HUES64 (cell line): ENCODE measurements around the gene TSPAN12.

ENCODE experiments used
- H3K27ac ChIP-seq: 2 replicates; pipeline ENCODE4 v1.7.0; 2013; ENCODE audit warnings: low read depth, low read length, inconsistent platforms
- H3K27me3 ChIP-seq: 2 replicates; pipeline ENCODE4 v1.6.1; 2013; ENCODE audit warnings: mild to moderate bottlenecking, low read length; ENCODE audit not compliant: insufficient read depth
- H3K36me3 ChIP-seq: 2 replicates; pipeline ENCODE4 v1.6.1; 2013; ENCODE audit warnings: mild to moderate bottlenecking, low read length; ENCODE audit not compliant: insufficient read depth
- H3K4me1 ChIP-seq: 2 replicates; pipeline ENCODE4 v1.6.1; 2013; ENCODE audit warnings: mild to moderate bottlenecking, low read length, moderate library complexity; ENCODE audit not compliant: insufficient read depth
- H3K4me3 ChIP-seq: 2 replicates; pipeline ENCODE4 v1.5.1; 2013; ENCODE audit warnings: mild to moderate bottlenecking, low read length, moderate library complexity
- H3K9ac ChIP-seq: 2 replicates; pipeline ENCODE4 v1.6.1; 2013; ENCODE audit warnings: mild to moderate bottlenecking, low read depth, low read length
- H3K9me3 ChIP-seq: 2 replicates; pipeline ENCODE4 v1.6.1; 2013; ENCODE audit warnings: low read depth, low read length; ENCODE audit not compliant: insufficient read depth
- WGBS: fragments of 150-250, 120-280 bp; methylation state at CpG from one replicate; pipeline ENCODE4 v1.1.7; 2013; ENCODE audit warnings: missing lambda C conversion rate; 5-methylcytosine and 5-hydroxymethylcytosine counted together

Gene TSPAN12

GRCh38 chr7:120841608-120842007, 16.3 kb downstream of the TSPAN12 start:
- Histone ChIP-seq H3K36me3 (peaks cover 4% of the 10 kb centered on the region; the same call in 1 of the 2 replicates), H3K9ac (no peak overlapping the region)
- 93% methylated on average over 2 of the region's 2 CpGs for WGBS

GRCh38 chr7:120838281-120838682, 19.7 kb downstream of the TSPAN12 start:
- Histone ChIP-seq H3K27me3 (no peaks in the 10 kb centered on the region), H3K4me1 (peaks cover 58% of the 10 kb centered on the region), H3K27ac (no peak overlapping the region), H3K9ac (no peak overlapping the region), H3K9me3 (no peaks in the 10 kb centered on the region), H3K4me3 (no peak overlapping the region), H3K36me3 (peaks cover 4% of the 10 kb centered on the region; the same call in 1 of the 2 replicates)
- 90% methylated on average over 2 of the region's 6 CpGs for WGBS

More at GRCh38 chr7:120841608-120842007, 16.3 kb downstream of the TSPAN12 start:
- Histone ChIP-seq H3K27ac (no peak overlapping the region), H3K4me1 (peaks cover 34% of the 10 kb centered on the region), H3K27me3 (no peaks in the 10 kb centered on the region), H3K9me3 (no peaks in the 10 kb centered on the region), H3K4me3 (no peak overlapping the region)

GRCh38 chr7:120837599-120837998, 20.3 kb downstream of the TSPAN12 start:
- H3K4me1 ChIP-seq = peaks cover 62% of the 10 kb centered on the region
- no peak overlapping the region for H3K9ac ChIP-seq
- H3K9me3 ChIP-seq = no peaks in the 10 kb centered on the region
- no peaks in the 10 kb centered on the region for H3K27me3 ChIP-seq
- no peak overlapping the region for H3K27ac ChIP-seq
- no peak overlapping the region for H3K4me3 ChIP-seq
- peaks cover 4% of the 10 kb centered on the region; the same call in 1 of the 2 replicates for H3K36me3 ChIP-seq
- 97% methylated on average over 4 of the region's 4 CpGs for WGBS

DNA sequence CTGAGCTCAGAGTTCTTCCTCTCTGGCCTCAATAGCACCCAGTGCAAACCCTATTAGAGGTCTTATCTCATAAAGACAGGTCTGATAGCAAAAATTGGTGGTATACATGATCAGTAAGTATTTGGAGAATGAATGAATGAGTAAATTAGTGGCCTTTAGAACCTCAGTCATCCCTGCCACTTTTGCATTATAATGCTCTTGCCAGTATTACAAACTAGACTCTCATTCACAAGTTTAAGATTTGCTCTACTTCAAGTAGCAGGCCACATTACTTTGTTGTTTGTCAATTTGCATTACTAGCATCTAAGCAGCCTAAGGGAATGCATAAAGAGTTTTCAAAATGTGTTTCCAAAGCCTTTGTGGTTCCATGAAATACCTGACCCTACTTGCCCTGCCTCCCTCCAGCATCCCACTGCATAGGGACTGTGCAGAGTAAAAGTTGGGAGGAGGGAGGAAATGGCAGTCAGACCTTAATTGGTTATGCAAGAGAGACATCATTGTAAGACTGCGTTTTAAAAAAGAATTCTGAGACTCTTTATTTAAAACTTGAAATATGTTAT, 21.3 kb downstream of the TSPAN12 start:
- Histone ChIP-seq H3K4me1 (peaks cover 61% of the 10 kb centered on the region), H3K36me3 (peaks cover 4% of the 10 kb centered on the region; the same call in 1 of the 2 replicates), H3K9ac (no peak overlapping the region), H3K9me3 (no peaks in the 10 kb centered on the region), H3K4me3 (no peak overlapping the region), H3K27ac (no peak overlapping the region), H3K27me3 (no peaks in the 10 kb centered on the region)
- no CpG with 5 or more reads among the region's 1 CpG for whole genome bisulfite sequencing

DNA sequence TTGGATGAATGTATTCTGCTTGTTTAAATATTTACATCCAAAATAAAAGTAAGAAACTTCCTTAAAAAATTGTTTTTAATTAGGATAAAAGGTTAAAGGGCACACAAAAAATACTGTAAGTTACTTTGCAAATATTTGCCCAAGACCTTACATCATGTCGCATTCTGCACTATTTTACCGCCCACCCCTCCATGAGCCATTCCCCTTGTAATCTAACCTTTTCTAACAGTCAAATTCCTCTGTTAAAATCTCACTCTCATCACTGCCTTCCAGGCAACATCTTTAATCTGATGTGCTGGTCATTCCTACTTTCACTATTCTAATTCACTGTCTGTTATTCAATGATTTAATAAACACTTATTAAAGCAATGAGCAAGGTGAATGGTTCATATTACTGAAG, 23.2 kb downstream of the TSPAN12 start:
- H3K4me3 ChIP-seq = no peak overlapping the region
- H3K9ac ChIP-seq = no peak overlapping the region
- H3K9me3 ChIP-seq = peaks cover 2% of the 10 kb centered on the region; the same call in 1 of the 2 replicates
- WGBS = 96% methylated on average over 2 of the region's 2 CpGs
- no peaks in the 10 kb centered on the region for H3K27me3 ChIP-seq
- peaks cover 13% of the 10 kb centered on the region; the same call in 1 of the 2 replicates for H3K36me3 ChIP-seq
- no peak overlapping the region for H3K27ac ChIP-seq
- peaks cover 60% of the 10 kb centered on the region for H3K4me1 ChIP-seq

GRCh38 chr7:120833546-120833945, 24.4 kb downstream of the TSPAN12 start:
- 45% methylated on average over 2 of the region's 2 CpGs for WGBS
- H3K27me3 ChIP-seq = no peaks in the 10 kb centered on the region
- peaks cover 2% of the 10 kb centered on the region; the same call in 1 of the 2 replicates for H3K9me3 ChIP-seq
- H3K4me3 ChIP-seq = no peak overlapping the region
- peaks cover 63% of the 10 kb centered on the region for H3K4me1 ChIP-seq
- peak overlapping the region; percentile 28; the same call in 1 of the 2 replicates for H3K27ac ChIP-seq
- H3K36me3 ChIP-seq = peaks cover 13% of the 10 kb centered on the region; the same call in 1 of the 2 replicates
- no peak overlapping the region for H3K9ac ChIP-seq

DNA sequence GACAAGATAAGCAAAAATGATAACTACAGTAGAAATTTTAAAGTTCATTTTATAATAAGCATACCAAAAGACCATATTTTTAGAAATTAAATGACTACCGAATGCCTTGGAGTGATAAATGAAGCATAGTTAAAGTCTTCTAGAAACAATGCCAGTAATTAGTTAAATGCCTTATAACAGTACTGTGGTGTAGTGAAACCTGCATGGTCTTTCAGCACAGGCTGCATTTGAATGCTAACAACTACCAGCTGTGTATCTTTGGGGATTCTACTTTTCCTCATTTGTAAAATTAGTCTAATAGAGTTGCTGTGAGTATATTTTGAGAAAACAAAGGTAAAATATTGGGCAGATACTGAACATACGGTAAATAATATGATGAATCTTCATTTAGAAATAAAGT, 25.1 kb downstream of the TSPAN12 start:
- no peak overlapping the region for H3K4me3 ChIP-seq
- WGBS = 67% methylated on average over 1 of the region's 2 CpGs
- peaks cover 59% of the 10 kb centered on the region for H3K4me1 ChIP-seq
- no peaks in the 10 kb centered on the region for H3K27me3 ChIP-seq
- H3K36me3 ChIP-seq = peaks cover 12% of the 10 kb centered on the region; the same call in 1 of the 2 replicates
- H3K9ac ChIP-seq = no peak overlapping the region
- peaks cover 2% of the 10 kb centered on the region; the same call in 1 of the 2 replicates for H3K9me3 ChIP-seq
- H3K27ac ChIP-seq = peak overlapping the region; percentile 36; the same call in 1 of the 2 replicates

GRCh38 chr7:120831260-120831659, 26.7 kb downstream of the TSPAN12 start:
- H3K4me1 ChIP-seq = peaks cover 51% of the 10 kb centered on the region
- no peak overlapping the region for H3K9ac ChIP-seq
- WGBS = 85% methylated on average over 1 of the region's 1 CpG
- H3K27me3 ChIP-seq = no peaks in the 10 kb centered on the region
- peaks cover 9% of the 10 kb centered on the region; the same call in 1 of the 2 replicates for H3K36me3 ChIP-seq
- no peak overlapping the region for H3K27ac ChIP-seq
- peaks cover 2% of the 10 kb centered on the region; the same call in 1 of the 2 replicates for H3K9me3 ChIP-seq
- no peak overlapping the region for H3K4me3 ChIP-seq

- Histone ChIP-seq H3K9ac (no peak overlapping the region), H3K36me3 (peaks cover 9% of the 10 kb centered on the region; the same call in 1 of the 2 replicates), H3K27ac (no peak overlapping the region), H3K9me3 (peaks cover 2% of the 10 kb centered on the region; the same call in 1 of the 2 replicates), H3K4me1 (peaks cover 41% of the 10 kb centered on the region), H3K4me3 (no peak overlapping the region), H3K27me3 (no peaks in the 10 kb centered on the region)
- WGBS = 98% methylated on average over 2 of the region's 2 CpGs
These were observed 28.5 kb downstream of the TSPAN12 start for GRCh38 chr7:120829487-120829886.

DNA sequence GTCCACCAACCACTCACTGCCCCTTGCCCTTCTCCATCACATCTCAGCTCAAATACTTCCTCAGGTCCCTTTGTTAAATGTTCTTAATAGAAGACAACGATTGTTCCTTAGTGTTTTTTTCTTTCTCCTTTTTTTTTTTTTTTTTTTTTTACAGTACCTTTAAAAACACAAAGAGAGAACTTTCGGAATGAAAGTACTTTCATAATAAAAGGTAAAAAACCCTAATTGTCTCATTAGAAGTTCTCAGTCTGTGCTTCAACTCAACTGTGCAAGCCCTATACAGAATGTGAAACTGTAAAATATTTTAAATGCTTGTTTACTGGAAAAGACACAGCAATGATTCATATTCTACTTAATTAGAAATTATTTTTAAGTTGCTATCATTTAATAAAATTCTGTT, 29.4 kb downstream of the TSPAN12 start:
- Histone ChIP-seq H3K27ac (no peak overlapping the region), H3K4me1 (peaks cover 32% of the 10 kb centered on the region), H3K4me3 (no peak overlapping the region), H3K27me3 (no peaks in the 10 kb centered on the region), H3K9me3 (peaks cover 2% of the 10 kb centered on the region; the same call in 1 of the 2 replicates), H3K9ac (no peak overlapping the region), H3K36me3 (peaks cover 9% of the 10 kb centered on the region; the same call in 1 of the 2 replicates)
- WGBS = no CpG with 5 or more reads among the region's 2 CpGs

GRCh38 chr7:120827371-120828118, 30.4 kb downstream of the TSPAN12 start:
- H3K9ac ChIP-seq = no peak overlapping the region
- H3K4me3 ChIP-seq = no peak overlapping the region
- peaks cover 22% of the 10 kb centered on the region for H3K4me1 ChIP-seq
- no peak overlapping the region for H3K27ac ChIP-seq
- H3K27me3 ChIP-seq = no peaks in the 10 kb centered on the region
- H3K9me3 ChIP-seq = peaks cover 2% of the 10 kb centered on the region; the same call in 1 of the 2 replicates
- H3K36me3 ChIP-seq = peaks cover 9% of the 10 kb centered on the region; the same call in 1 of the 2 replicates
- 97% methylated on average over 7 of the region's 8 CpGs for WGBS
